ENCODE measurements around the gene CEBPZOS. TPM values are rescaled to one million over a fixed set of nuclear protein-coding genes. Genes with fewer than 3 reads are reported as not detected.

CEBPZOS gene
- 9.1 and 9.4 TPM in 2 replicates for total RNA-seq

GRCh38 chr2:37196320-37197195 lies at the start of gene CEBPZOS:
CEBPZOS (plus strand) TSS chr2:37196496; CDS start chr2:37199705, 3,209 bp downstream.

GRCh38 chr2:37156857-37157714 lies 39.2 kb upstream of the CEBPZOS start, which contains the start of gene EIF2AK2:
EIF2AK2 (minus strand) TSS chr2:37156980; CDS start chr2:37147806, 9,174 bp downstream.

GRCh38 chr2:37188570-37188969 lies 7.7 kb upstream of the CEBPZOS start, which contains the start of gene SULT6B1:
SULT6B1 (minus strand) TSS chr2:37188670; CDS start chr2:37188640, 30 bp downstream.

GRCh38 chr2:37231241-37232130 lies 35.2 kb downstream of the CEBPZOS start, which contains the start of the genes CEBPZ and NDUFAF7:
CEBPZ (minus strand) TSS chr2:37231596; CDS start chr2:37231567, 29 bp downstream.
NDUFAF7 (plus strand) TSS chr2:37231658; CDS start chr2:37231706, 48 bp downstream.

Other genes starting within 250 kb of the CEBPZOS start
- gene STRN, start 230.0 kb upstream of the CEBPZOS start, total RNA-seq = 10.5 and 12.2 TPM in 2 replicates
- gene HEATR5B, start 112.1 kb upstream of the CEBPZOS start, total RNA-seq = 14.4 and 17.0 TPM in 2 replicates
- 4.1 and 5.3 TPM in 2 replicates for gene GPATCH11, start 112.0 kb upstream of the CEBPZOS start, total RNA-seq
- 19.3 and 22.7 TPM in 2 replicates for gene EIF2AK2, start 39.5 kb upstream of the CEBPZOS start, total RNA-seq
- gene SULT6B1, start 7.8 kb upstream of the CEBPZOS start, total RNA-seq = not detected in 2 replicates
- 40.1 and 56.1 TPM in 2 replicates for gene CEBPZ, start 35.1 kb downstream of the CEBPZOS start, total RNA-seq
- gene NDUFAF7, start 35.2 kb downstream of the CEBPZOS start, total RNA-seq = 13.7 and 13.9 TPM in 2 replicates
- gene PRKD3, start 128.3 kb downstream of the CEBPZOS start, total RNA-seq = 47.9 and 50.1 TPM in 2 replicates
- gene QPCT, start 148.1 kb downstream of the CEBPZOS start, total RNA-seq = 4.0 and 9.5 TPM in 2 replicates